ENCODE results near the gene TNK2.

DNA sequence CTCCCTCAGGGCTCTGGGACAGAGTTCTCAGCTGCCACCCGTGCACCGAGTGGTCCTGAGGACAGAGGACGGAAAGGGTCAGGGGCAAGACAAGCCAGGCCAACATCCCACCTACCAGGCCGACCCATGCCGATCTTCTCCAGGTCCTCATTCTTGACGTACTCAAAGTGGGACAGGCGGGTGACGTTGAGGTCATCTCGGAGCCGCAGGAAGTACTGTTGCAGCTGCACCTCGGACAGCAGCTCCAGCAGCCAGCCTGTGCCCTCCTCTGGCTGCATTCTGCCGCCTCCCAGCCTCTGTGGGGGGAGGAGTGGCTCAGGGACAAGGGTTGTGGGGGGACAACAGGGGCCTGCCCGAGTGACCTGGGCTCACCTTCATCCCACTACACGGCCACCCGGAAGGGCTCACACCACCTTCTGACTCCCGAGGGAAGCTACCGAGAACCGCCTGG is 20.0 kb downstream of the TNK2 start:
- TF ChIP-seq, protein P1, sequence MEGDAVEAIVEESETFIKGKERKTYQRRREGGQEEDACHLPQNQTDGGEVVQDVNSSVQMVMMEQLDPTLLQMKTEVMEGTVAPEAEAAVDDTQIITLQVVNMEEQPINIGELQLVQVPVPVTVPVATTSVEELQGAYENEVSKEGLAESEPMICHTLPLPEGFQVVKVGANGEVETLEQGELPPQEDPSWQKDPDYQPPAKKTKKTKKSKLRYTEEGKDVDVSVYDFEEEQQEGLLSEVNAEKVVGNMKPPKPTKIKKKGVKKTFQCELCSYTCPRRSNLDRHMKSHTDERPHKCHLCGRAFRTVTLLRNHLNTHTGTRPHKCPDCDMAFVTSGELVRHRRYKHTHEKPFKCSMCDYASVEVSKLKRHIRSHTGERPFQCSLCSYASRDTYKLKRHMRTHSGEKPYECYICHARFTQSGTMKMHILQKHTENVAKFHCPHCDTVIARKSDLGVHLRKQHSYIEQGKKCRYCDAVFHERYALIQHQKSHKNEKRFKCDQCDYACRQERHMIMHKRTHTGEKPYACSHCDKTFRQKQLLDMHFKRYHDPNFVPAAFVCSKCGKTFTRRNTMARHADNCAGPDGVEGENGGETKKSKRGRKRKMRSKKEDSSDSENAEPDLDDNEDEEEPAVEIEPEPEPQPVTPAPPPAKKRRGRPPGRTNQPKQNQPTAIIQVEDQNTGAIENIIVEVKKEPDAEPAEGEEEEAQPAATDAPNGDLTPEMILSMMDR (IDR thresholded peaks at IDR 0.05; ENCODE audit: insufficient read depth, low read depth, low read length): no peak
- no peak for TF ChIP-seq EZH2 (IDR thresholded peaks at IDR 0.05; ENCODE audit: insufficient read depth, low read length)
